GM18502 (cell line): ENCODE measurements around the gene MAPK8.

ENCODE experiments used
- ATAC-seq: cut with Tn5 transposase; IDR thresholded peaks from one replicate; pipeline ENCODE4 v1.9.1; 2021; ENCODE audit warnings: mild to moderate bottlenecking; ENCODE audit not compliant: unreplicated experiment, poor library complexity

Gene MAPK8

DNA sequence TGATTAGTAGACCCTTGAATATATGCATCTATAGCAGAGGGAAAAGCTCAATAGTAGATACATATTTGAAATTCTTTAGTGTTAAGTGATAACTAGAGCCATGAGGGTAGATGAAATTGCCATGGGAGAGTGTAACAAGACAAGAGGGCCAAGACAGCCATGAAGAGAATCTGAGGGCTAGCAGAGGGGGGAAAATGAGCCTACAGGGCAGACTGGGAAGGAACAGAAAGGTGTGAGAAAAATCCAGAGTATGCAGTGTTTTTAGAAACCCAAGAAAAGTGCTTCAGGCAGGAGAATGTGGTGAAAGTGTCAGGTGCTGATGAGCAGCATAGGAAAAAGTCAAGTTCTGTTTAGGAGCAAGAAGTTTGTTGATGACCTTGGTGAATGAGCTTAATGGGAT, 63.0 kb downstream of the MAPK8 start:
- no peak for ATAC-seq

- ATAC-seq = no peak
Observed at GRCh38 chr10:48377751-48378530, 71.5 kb downstream of the MAPK8 start.

- ATAC-seq = no peak
Observed at GRCh38 chr10:48378675-48379074, 72.2 kb downstream of the MAPK8 start.

GRCh38 chr10:48381971-48382370, 75.5 kb downstream of the MAPK8 start:
- no peak for ATAC-seq

- no peak for ATAC-seq
Observed at GRCh38 chr10:48382982-48383381, 76.5 kb downstream of the MAPK8 start.

DNA sequence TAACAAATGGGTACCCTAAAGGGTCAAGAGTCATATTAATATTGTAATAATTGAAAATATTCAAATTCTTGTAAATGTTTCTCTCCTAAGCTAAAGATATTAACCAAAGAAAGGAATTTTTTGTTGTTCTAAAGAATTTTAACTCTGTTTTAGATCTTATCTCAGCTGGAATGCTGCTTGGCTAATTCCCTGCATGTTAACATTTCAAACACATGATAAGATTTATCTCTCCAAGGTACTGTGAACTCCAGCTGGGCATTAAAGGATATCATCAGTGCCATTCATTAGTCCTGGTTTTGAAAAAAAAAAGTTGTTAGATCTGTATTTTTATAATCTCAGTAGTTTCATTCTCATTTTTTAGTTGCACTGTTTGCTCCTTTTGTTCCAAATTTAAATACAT, 76.9 kb downstream of the MAPK8 start:
- no peak for ATAC-seq

DNA sequence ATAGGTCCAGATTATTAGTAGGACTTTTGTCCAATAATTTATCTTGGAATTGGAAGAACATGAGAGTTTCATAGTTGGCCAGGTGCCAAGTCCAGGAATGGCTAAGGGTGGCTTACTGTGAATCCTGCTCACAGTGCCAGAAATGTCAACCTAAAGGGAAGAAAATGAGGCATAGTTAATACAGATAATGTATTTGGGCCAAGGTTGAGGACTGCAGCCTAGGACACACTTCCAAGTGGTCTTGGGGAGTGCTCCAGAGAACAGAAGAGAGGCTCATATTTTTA, 78.2 kb downstream of the MAPK8 start:
- no peak for ATAC-seq

DNA sequence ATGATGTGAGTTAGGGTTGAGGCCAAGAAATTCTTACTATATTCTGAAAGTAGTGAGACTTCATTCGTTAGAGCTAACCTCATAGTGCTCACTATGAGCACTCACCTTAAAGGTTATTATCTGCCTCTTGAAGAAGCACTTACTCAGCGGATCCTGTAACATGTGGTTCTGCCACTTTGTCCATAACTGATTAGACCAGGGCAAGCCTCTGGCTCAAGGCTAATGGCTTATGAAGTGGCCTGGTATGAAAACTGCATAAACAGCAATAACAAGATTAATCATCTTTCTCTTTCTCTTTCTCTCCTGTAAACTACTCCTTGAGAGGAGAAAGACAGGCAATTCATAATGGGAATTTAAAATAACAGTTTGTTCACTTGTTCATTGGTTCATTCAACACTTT, 82.8 kb downstream of the MAPK8 start:
- ATAC-seq = no peak

DNA sequence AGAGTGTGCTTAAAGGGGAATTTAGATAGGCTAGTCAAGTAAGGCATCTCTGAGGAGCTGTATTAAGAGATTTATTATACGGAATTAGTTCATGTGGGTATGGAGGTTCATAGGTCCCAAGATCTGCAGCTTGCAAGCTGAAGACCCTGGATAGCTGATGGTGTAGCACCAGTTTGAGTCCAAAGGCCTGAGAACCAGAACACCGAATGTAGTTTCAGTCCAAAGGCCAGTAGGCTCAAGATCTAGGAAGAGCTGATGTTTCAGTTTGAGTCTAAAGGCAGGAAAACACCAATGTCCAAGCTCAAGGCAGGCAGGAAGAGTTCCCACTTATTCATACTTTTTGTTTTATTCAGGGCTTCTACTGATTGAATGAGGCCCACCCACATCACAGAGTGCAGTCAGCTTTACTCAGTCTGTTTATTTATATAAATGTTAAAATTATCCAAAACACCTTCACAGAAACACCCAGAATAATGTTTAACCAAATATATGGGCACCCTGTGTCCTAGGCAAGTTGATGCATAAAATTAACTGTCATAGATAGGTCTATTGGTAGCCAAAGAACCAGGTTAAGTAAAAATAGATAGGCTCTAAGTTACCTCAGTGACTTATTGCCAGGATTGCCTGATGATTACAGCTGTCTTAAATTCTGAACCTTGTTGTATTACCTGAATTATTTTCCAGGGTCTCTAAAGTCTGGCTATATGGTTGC, 83.5 kb downstream of the MAPK8 start:
- ATAC-seq = no peak

GRCh38 chr10:48390558-48390871, 84.0 kb downstream of the MAPK8 start:
- ATAC-seq = no peak

DNA sequence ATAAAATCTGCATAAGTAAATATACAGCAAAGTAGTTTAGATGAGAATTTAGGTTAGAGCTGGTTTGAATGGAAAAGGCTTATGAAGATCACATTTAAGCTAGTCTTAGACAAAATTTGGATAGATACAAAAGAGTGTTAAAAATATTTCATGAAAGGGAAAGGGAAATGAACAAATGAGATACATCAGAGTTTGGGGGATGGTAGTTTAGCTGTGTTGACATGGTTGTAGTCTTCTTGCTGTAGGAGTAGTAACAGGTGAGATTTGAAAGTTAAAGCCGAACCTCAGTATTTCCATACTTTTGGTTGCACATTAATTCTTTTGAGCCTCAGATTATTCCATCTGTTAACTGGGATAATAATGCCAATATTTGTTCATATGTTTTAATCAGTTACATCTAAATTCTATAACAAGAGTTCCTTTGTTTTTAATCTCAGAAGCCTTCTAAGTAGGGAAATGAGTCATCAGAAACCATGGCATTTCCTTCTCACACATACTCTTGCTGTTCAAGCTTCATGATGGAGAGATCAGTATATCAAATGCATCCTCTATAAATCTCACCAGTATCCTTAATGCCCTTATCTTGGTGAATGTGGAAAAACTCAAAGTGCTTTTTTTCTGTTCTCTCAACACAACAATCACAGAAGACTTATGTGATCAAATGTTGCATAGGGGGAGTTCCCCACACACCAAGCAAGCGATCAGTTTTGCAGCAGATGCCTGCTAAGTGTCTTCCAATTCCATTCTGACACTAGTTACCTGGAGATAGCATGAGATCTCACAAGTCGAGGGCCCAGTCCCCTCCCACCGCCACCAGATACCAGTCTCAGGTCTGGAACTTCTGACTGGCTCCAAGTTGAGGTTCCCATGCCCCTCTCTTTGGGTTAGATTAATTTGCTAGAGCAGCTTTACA, 84.7 kb downstream of the MAPK8 start:
- peak; percentile 75 for ATAC-seq

GRCh38 chr10:48391994-48392393, 85.5 kb downstream of the MAPK8 start:
- no peak for ATAC-seq

DNA sequence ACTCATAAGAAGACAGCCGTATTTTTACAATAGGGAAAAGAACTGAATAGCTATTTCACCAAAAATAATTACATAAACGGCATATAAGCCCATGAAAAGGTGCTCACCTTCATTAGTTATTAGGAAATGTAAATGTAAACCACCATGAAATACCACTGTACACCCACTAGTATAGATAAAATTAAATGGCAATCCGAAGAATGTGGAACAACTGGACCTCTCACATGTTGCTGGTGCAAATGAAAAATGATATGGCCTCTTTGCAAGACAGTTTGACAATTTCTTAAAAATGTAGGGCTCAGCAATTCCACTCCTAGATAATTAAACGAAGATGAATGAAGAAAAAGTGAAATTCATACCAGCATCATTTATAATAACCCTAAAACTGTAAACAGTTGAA, 91.8 kb downstream of the MAPK8 start:
- ATAC-seq = no peak

GRCh38 chr10:48399056-48399541, 92.6 kb downstream of the MAPK8 start:
- ATAC-seq = no peak

DNA sequence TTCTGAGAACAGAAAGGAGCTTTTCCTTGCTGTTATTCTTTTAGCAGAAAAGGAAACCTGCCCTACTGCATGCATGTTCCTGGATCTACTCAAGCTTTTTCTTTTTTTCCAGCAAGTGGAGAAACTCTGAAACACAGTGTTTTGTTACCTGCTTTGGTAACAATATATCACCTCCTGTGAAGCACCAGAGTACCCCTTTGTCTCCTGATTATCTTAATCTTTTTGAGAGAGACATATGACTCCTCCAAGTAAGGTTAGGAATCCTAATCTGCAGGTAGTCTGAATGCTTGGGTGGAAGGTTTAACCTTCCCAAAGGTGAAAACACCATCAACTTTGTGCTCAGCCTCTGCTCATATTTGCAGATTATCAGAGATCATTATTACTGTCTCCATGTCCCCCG, 93.1 kb downstream of the MAPK8 start:
- no peak for ATAC-seq

- ATAC-seq = no peak
Observed at GRCh38 chr10:48400129-48400849, 93.8 kb downstream of the MAPK8 start.

GRCh38 chr10:48400850-48401220, 94.4 kb downstream of the MAPK8 start:
- no peak for ATAC-seq

GRCh38 chr10:48404646-48405045, 98.2 kb downstream of the MAPK8 start:
- ATAC-seq = no peak

DNA sequence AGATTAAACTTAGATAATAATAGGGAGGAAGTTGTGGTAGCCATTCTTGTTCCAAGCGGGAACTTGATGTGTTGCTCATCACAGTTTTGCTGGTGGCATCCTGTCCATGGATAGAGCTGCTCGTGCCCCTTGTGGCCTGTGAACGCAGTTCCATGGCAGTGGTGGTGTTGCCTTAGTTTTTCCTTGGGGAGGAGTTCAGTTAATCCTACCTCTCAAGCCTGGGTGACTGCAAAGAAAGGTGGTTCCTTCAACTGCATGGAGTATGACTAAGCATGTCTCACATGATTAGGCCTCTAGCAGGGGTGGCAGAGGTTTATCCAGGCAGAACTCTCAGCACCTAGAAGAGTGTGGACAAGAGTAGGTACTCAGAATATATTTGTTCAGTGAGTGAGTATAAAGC, 99.7 kb downstream of the MAPK8 start:
- ATAC-seq = no peak

GRCh38 chr10:48406658-48407057, 100.2 kb downstream of the MAPK8 start:
- no peak for ATAC-seq

DNA sequence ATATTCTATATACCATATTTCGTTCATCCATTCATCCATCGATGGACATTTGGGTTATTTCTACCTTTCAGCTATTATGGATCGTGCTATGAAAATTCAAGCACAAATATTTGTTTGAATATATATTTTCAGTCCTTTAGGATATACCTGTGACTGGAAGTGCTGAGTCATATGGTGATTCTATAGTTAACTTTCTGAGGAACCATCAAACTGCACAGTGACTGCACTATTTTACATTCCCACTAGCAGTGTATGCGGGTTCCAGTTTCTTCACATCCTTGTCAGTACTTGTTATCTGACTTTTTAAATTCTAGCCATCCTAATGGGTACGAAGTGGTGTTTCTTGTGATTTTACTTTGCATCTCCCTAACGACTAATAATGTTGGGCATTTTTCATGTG, 104.0 kb downstream of the MAPK8 start:
- no peak for ATAC-seq
